ENCODE measurements around the gene IGFL1.

DNA sequence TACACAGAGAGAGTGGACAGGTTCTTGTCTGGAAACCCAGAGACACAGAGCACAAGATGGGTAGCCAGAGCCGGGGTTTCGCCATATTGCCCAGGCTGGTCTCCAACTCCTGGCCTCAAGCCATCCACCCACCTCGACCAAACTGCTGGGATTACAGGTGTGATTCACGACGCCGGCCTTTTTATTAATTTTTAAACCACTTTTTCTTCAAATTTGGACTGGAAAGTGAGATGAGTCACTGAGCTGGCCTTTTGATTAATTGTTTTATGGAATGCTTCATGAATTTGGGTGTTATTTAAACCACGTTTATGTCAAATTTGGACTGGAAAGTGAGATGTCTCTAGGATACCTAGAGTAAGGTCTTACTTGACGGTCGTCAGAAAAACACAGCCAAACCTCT is 12.1 kb upstream of the IGFL1 start:
- no peak for TF ChIP-seq POLR2A (IDR thresholded peaks at IDR 0.05)
- TF ChIP-seq, protein P1, sequence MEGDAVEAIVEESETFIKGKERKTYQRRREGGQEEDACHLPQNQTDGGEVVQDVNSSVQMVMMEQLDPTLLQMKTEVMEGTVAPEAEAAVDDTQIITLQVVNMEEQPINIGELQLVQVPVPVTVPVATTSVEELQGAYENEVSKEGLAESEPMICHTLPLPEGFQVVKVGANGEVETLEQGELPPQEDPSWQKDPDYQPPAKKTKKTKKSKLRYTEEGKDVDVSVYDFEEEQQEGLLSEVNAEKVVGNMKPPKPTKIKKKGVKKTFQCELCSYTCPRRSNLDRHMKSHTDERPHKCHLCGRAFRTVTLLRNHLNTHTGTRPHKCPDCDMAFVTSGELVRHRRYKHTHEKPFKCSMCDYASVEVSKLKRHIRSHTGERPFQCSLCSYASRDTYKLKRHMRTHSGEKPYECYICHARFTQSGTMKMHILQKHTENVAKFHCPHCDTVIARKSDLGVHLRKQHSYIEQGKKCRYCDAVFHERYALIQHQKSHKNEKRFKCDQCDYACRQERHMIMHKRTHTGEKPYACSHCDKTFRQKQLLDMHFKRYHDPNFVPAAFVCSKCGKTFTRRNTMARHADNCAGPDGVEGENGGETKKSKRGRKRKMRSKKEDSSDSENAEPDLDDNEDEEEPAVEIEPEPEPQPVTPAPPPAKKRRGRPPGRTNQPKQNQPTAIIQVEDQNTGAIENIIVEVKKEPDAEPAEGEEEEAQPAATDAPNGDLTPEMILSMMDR (IDR thresholded peaks at IDR 0.05) = no peak
- TF ChIP-seq POLR2AphosphoS5 (IDR thresholded peaks at IDR 0.05) = no peak
- no peak for TF ChIP-seq EP300 (IDR thresholded peaks at IDR 0.05)

All from gastroesophageal sphincter (tissue), 3 donors.